Psoas muscle (tissue), 8 donors: Measurements from ENCODE around the gene ZNF488. TPM values are rescaled to one million over a fixed set of nuclear protein-coding genes. Genes with fewer than 3 reads are reported as not detected.
"Not testable (repeated sequence)": the region's sequence is repeated elsewhere in the genome, so short reads cannot be mapped to it uniquely, and the experiment has no call there.

Source experiments
- ATAC-seq, 4 donors: fragments of 200-7000 bp; cut with Tn5 transposase; one replicate each; pipeline ENCODE4 v1.9.1; 2020; ENCODE audit warnings: moderate library complexity in 3 of 4, mild to moderate bottlenecking in 2 of 4
- DNase-seq, 2 donors: peaks; one replicate each; pipeline ENCODE4 v3.0.0-alpha.2; 2020
- H3K27ac ChIP-seq: fragments of 200-600 bp; one replicate; pipeline ENCODE4 v1.8.0; 2022
- H3K27me3 ChIP-seq, 3 donors: fragments of 200-600 bp in 1 of 3; one replicate each; pipeline versions ENCODE4 v1.6.1 to v1.8.0; 2013 to 2022; ENCODE audit warnings: low read length in 2 of 3, mild to moderate bottlenecking in 2 of 3, moderate library complexity in 1 of 3; ENCODE audit not compliant: insufficient read depth in 3 of 3
- H3K36me3 ChIP-seq, 2 donors: fragments of 200-600 bp in 1 of 2; one replicate each; pipeline versions ENCODE4 v1.6.1 to v1.8.0; 2013 to 2022; ENCODE audit warnings: low read depth in 1 of 2, mild to moderate bottlenecking in 1 of 2, moderate library complexity in 1 of 2; ENCODE audit not compliant: insufficient read depth in 1 of 2
- H3K4me1 ChIP-seq: fragments of 200-600 bp; one replicate; pipeline ENCODE4 v1.8.0; 2022
- H3K4me3 ChIP-seq: fragments of 200-600 bp; one replicate; pipeline ENCODE4 v1.8.0; 2022; ENCODE audit warnings: mild to moderate bottlenecking
- H3K9me3 ChIP-seq: fragments of 200-600 bp; one replicate; pipeline ENCODE4 v1.8.0; 2022
- WGBS, 3 donors: extraction: QIAGEN DNeasy Blood & Tissue Kit; methylation state at CpG; one replicate each; pipeline versions ENCODE4 v1.1.6 to v1.1.7; 2013; 5-methylcytosine and 5-hydroxymethylcytosine counted together
- intact Hi-C, 2 donors: fragments of 100-400 bp; cut with DNase I; formaldehyde crosslinking; loops; one replicate each; pipeline versions ENCODE4 v1.11.0 to v1.14.2; 2022
- polyA plus RNA-seq, 3 donors: library from polyadenylated mRNA; stranded (reverse); fragments of 200-250 nt; gene quantifications; one replicate each; pipeline ENCODE4 v1.2.3, GENCODE V29; 2013
- total RNA-seq, 4 donors: library from RNA; stranded (reverse); fragmentation: NEBNext Ultra II Directional in 2 of 4; extraction: Animal tissue kit (Norgen Biotek cat#: 25700) in 2 of 4; gene quantifications; one replicate each; pipeline versions ENCODE4 v1.2.1 to v1.2.4, GENCODE V29; 2021 to 2023
- TF ChIP-seq, protein P1 (sequence below): fragments of 200-600 bp; IDR thresholded peaks from one replicate; pipeline ENCODE4 v1.8.0; 2022; ENCODE audit warnings: antibody characterized with exemption
- donor health status: healthy with polysubstance abuse.
- donor health status: DM: no; HTN: no; CAD: no; lungs with moderate emphysema.
- donor health status: Bipolar disorder and iron deficiency.
- donor health status: healthy.
- donor health status: DM: yes; HTN: yes; CAD: no.
- donor health status: DM: no; HTN: no; CAD: no.
- donor health status: DM: no; HTN: no; CAD: no.
- donor health status: DM: yes; HTN: yes; CAD: no.

ZNF488 gene
- total and polyA plus RNA-seq, 7 donors, result 0.03 to 0.15 (median 0.07) TPM; not detected in 2

DNA sequence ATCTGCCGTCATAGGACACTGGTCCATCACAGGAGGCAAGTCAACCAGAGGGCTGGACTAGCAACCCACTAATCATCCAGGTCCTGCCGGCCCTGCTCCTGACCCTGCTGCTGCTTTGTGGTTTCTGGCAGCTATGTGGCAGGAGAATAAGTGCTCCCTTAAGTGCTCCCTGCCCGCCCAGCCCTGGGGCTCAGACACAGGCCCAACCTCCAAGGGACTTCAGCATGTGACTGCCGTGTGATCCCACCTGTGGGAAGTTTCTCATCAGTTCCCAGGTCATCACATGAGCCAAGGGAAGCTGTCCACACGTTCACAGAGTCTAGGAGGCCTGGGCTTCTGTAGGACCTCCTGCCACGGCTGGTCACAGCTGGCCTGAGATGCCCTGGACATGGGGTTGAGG, 34.2 kb upstream of the ZNF488 start:
- no peaks in the 10 kb centered on the region for H3K27me3 ChIP-seq
- H3K4me3 ChIP-seq, result no peak overlapping the region
- no peaks in the 10 kb centered on the region for H3K9me3 ChIP-seq
- 89 to 93% (median 92%) methylated on average over 6 of the region's 6 CpGs for WGBS, 3 donors
- ATAC-seq (no peak), DNase-seq (no peak)
- TF ChIP-seq, protein P1, sequence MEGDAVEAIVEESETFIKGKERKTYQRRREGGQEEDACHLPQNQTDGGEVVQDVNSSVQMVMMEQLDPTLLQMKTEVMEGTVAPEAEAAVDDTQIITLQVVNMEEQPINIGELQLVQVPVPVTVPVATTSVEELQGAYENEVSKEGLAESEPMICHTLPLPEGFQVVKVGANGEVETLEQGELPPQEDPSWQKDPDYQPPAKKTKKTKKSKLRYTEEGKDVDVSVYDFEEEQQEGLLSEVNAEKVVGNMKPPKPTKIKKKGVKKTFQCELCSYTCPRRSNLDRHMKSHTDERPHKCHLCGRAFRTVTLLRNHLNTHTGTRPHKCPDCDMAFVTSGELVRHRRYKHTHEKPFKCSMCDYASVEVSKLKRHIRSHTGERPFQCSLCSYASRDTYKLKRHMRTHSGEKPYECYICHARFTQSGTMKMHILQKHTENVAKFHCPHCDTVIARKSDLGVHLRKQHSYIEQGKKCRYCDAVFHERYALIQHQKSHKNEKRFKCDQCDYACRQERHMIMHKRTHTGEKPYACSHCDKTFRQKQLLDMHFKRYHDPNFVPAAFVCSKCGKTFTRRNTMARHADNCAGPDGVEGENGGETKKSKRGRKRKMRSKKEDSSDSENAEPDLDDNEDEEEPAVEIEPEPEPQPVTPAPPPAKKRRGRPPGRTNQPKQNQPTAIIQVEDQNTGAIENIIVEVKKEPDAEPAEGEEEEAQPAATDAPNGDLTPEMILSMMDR, result no peak
- no peaks in the 10 kb centered on the region for H3K4me1 ChIP-seq
- H3K27ac ChIP-seq, result no peak overlapping the region
- intact Hi-C loops, result no loop called here
- H3K36me3 ChIP-seq, result no peaks in the 10 kb centered on the region

GRCh38 chr10:47416305-47417218, 32.5 kb upstream of the ZNF488 start:
- DNase-seq, H3K27me3 ChIP-seq, H3K4me1 ChIP-seq, ATAC-seq, H3K9me3 ChIP-seq, intact Hi-C loops, H3K4me3 ChIP-seq, H3K36me3 ChIP-seq, H3K27ac ChIP-seq: not testable (repeated sequence)
- WGBS, 3 donors, result 92 to 96% (median 95%) methylated on average over 6 of the region's 6 CpGs

DNA sequence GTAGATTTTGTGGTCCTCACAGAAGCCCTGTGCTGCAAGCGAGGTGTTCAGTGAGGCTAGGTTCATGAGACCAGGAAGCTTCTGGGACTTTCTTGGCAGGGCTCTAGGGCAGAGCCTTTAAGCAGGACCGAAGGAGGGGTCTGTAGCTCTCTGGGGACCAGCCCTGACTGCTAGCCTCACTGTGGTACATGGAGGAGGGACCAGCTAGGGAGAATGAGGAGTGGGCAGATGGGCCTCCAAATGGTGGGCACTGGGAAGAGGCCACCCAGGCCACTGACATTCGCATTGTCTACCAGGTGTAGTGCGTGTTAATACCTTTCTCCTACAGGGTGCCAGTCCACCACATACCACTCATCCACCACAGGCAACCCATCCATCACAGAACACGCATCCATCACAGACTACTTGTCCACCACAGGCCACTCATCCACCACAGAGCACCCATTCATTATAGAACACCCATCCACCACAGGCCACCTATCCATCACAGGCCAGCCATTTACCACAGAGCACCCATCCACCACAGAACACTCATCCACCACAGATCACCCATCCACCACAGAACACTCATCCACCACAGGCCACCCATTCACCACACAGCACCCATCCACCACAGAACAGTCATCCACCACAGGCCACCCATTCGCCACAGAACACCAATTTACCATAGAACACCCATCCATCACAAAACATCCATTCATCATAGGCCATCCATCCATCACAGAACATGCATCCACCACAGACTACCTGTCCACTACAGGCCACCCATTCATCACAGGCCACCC, 31.6 kb upstream of the ZNF488 start:
- Histone ChIP-seq H3K4me1 (no peaks in the 10 kb centered on the region), H3K27me3 (no peaks in the 10 kb centered on the region), H3K27ac (no peak overlapping the region), H3K4me3 (no peak overlapping the region), H3K36me3 (no peaks in the 10 kb centered on the region), H3K9me3 (no peaks in the 10 kb centered on the region)
- intact Hi-C loops, result no loop called here
- WGBS, 3 donors, result 93 to 98% (median 96%) methylated on average over 6 of the region's 6 CpGs
- DNase-seq (no peak), ATAC-seq (no peak)
- TF ChIP-seq, protein P1, result no peak

GRCh38 chr10:47414752-47415519, 30.8 kb upstream of the ZNF488 start:
- intact Hi-C loops, result no loop called here
- Histone ChIP-seq H3K27ac (no peak overlapping the region), H3K4me1 (no peaks in the 10 kb centered on the region), H3K9me3 (no peaks in the 10 kb centered on the region), H3K36me3 (no peaks in the 10 kb centered on the region), H3K27me3 (no peaks in the 10 kb centered on the region), H3K4me3 (no peak overlapping the region)
- 76 to 86% (median 79%) methylated on average over 18 to 19 of the region's 19 CpGs for WGBS, 3 donors
- DNase-seq, result no peak
- ATAC-seq, result no peak
- TF ChIP-seq, protein P1, result no peak
